ENCODE results near the gene SLC35B4.

DNA sequence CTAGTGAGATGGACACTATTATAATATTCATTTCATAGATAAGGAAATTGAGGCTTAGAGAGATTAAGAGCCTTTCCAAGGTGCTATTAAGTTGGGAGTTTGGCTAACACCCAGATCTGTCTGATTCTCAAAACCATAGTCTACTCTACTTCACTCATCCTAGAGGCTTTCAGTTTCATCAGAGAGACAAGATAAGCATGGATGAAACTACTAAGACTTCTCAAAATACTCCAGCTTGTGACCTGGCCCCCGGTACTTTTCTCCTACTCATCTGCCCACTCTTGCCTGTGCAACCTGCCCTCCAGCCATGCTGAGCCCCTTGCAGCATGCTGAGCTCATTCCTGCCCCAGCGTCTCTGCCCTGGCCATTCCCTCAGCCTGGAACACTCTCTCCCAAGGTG is 12.2 kb upstream of the SLC35B4 start:
- TF ChIP-seq, protein P1, sequence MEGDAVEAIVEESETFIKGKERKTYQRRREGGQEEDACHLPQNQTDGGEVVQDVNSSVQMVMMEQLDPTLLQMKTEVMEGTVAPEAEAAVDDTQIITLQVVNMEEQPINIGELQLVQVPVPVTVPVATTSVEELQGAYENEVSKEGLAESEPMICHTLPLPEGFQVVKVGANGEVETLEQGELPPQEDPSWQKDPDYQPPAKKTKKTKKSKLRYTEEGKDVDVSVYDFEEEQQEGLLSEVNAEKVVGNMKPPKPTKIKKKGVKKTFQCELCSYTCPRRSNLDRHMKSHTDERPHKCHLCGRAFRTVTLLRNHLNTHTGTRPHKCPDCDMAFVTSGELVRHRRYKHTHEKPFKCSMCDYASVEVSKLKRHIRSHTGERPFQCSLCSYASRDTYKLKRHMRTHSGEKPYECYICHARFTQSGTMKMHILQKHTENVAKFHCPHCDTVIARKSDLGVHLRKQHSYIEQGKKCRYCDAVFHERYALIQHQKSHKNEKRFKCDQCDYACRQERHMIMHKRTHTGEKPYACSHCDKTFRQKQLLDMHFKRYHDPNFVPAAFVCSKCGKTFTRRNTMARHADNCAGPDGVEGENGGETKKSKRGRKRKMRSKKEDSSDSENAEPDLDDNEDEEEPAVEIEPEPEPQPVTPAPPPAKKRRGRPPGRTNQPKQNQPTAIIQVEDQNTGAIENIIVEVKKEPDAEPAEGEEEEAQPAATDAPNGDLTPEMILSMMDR (IDR thresholded peaks at IDR 0.05) = no peak
- no peak for TF ChIP-seq POLR2A (IDR thresholded peaks at IDR 0.05)
